Measurements from ENCODE around the gene AGPS. TPM values are rescaled to one million over a fixed set of nuclear protein-coding genes. Genes with fewer than 3 reads are reported as not detected.
A peak's percentile ranks its signal among the peaks of the same experiment; 100 is the strongest.

Gene AGPS
- polyA plus RNA-seq, 3 donors, result 7.1 to 26.9 (median 16.7) TPM

- H3K9ac ChIP-seq (ENCODE audit: insufficient read depth, low read length, poor library complexity, severe bottlenecking), result peak overlapping the region; percentile 88
- Mint-ChIP-seq H3K4me3 (peak overlapping the region; percentile 92 to 97), H3K36me3 (no peaks in the 10 kb centered on the region), H3K27me3 (ENCODE audit: low read depth in 3 of 3) (peaks cover 0 to 2% (median 0%) of the 10 kb centered on the region in 3 donors), H3K9me3 (peaks cover 0 to 3% (median 0%) of the 10 kb centered on the region in 7 donors), H3K27ac (peak overlapping the region; percentile 99 to 100 (median 100)), H3K4me1 (peaks cover 12% of the 10 kb centered on the region)
- peaks cover 10 to 12% of the 10 kb centered on the region in 2 donors for H3K4me1 ChIP-seq (ENCODE audit: control insufficient read depth in 1 of 2, insufficient read depth in 2 of 2, low read length in 2 of 2)
- no peaks in the 10 kb centered on the region for H3K36me3 ChIP-seq (replicated peaks in 1 of 2; ENCODE audit: control insufficient read depth in 1 of 2, insufficient read depth in 2 of 2, low read length in 2 of 2)
- TF ChIP-seq CTCF (IDR thresholded peaks at IDR 0.05), result no peak
- peak in 1 of 3 donors; percentile 9 for DNase-seq
- peak overlapping the region; percentile 87 to 99 (median 98) for H3K4me3 ChIP-seq (replicated peaks in 1 of 3; ENCODE audit: low read depth in 2 of 3, low read length in 3 of 3)
- no peaks in the 10 kb centered on the region for H4K20me1 ChIP-seq (ENCODE audit: insufficient read depth, low read length)
- peak overlapping the region; percentile 75 for H3K4me2 ChIP-seq (replicated peaks; ENCODE audit: extremely low read depth, low read length, poor library complexity, severe bottlenecking)
- no peaks in the 10 kb centered on the region for H3K79me2 ChIP-seq (ENCODE audit: insufficient read depth, low read length)
- peak overlapping the region; percentile 94 for H2AFZ ChIP-seq (ENCODE audit: insufficient read depth, low read depth, low read length, poor library complexity, severe bottlenecking)
- H3K27me3 ChIP-seq (ENCODE audit: control insufficient read depth in 2 of 2, insufficient read depth in 2 of 2, low read length in 2 of 2), result no peaks in the 10 kb centered on the region
- H3K9me3 ChIP-seq (replicated peaks in 1 of 2; ENCODE audit: control insufficient read depth in 1 of 2, insufficient read depth in 1 of 2, low read length in 2 of 2), result no peaks in the 10 kb centered on the region
- H3K27ac ChIP-seq (ENCODE audit: low read depth in 1 of 2, low read length in 2 of 2), result peak overlapping the region; percentile 93 to 97
- intact Hi-C loops (cut with micrococcal nuclease), result loop anchor here (2.0 to 5.0 kb wide), 2 partner anchors 64 to 65 kb away; a partner anchor contains a TSS
- WGBS (ENCODE audit: insufficient coverage), result 1% methylated on average over 9 of the region's 17 CpGs
These were observed 160.8 kb downstream of the AGPS start for GRCh38 chr2:177553176-177553884.

DNA sequence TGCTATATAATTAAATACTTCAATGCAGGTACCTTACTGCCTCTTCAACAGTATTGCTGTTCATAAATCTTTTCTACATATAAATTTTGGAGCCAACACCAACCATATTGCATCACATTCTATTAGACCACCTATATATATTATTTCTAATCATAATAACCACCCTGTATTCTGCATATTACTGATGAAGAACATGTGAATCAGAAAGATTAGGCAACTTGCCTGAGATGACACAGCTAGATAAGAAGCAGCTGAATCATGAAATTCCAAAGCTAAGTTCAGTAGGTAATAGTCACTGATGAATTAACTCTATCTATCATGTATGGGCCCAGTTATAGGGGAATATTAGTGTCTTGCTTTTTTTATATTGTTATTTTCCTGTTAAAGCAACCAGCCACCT lies 161.8 kb downstream of the AGPS start:
- H3K4me3 Mint-ChIP-seq, result no peak overlapping the region
- H3K9me3 Mint-ChIP-seq, result peaks cover 0 to 3% (median 0%) of the 10 kb centered on the region in 7 donors
- Histone ChIP-seq H3K36me3 (replicated peaks in 1 of 2; ENCODE audit: control insufficient read depth in 1 of 2, insufficient read depth in 2 of 2, low read length in 2 of 2) (no peaks in the 10 kb centered on the region), H2AFZ (ENCODE audit: insufficient read depth, low read depth, low read length, poor library complexity, severe bottlenecking) (peak overlapping the region; percentile 3), H3K27me3 (ENCODE audit: control insufficient read depth in 2 of 2, insufficient read depth in 2 of 2, low read length in 2 of 2) (no peaks in the 10 kb centered on the region), H3K4me2 (replicated peaks; ENCODE audit: extremely low read depth, low read length, poor library complexity, severe bottlenecking) (no peak overlapping the region), H3K4me3 (replicated peaks in 1 of 3; ENCODE audit: low read depth in 2 of 3, low read length in 3 of 3) (no peak overlapping the region), H3K79me2 (ENCODE audit: insufficient read depth, low read length) (no peaks in the 10 kb centered on the region), H3K4me1 (ENCODE audit: control insufficient read depth in 1 of 2, insufficient read depth in 2 of 2, low read length in 2 of 2) (peaks cover 10 to 12% of the 10 kb centered on the region in 2 donors), H3K27ac (ENCODE audit: low read depth in 1 of 2, low read length in 2 of 2) (no peak overlapping the region), H4K20me1 (ENCODE audit: insufficient read depth, low read length) (no peaks in the 10 kb centered on the region), H3K9me3 (replicated peaks in 1 of 2; ENCODE audit: control insufficient read depth in 1 of 2, insufficient read depth in 1 of 2, low read length in 2 of 2) (no peaks in the 10 kb centered on the region), H3K9ac (ENCODE audit: insufficient read depth, low read length, poor library complexity, severe bottlenecking) (no peak overlapping the region)
- no peak for TF ChIP-seq CTCF (IDR thresholded peaks at IDR 0.05)
- H3K27ac Mint-ChIP-seq, result no peak overlapping the region
- DNase-seq, result no peak
- H3K36me3 Mint-ChIP-seq, result no peaks in the 10 kb centered on the region
- intact Hi-C loops (cut with micrococcal nuclease), result loop anchor here in 1 of 2 donors (5.0 kb wide), 1 partner anchor 63 kb away; a partner anchor contains a TSS
- H3K27me3 Mint-ChIP-seq (ENCODE audit: low read depth in 3 of 3), result peaks cover 0 to 2% (median 2%) of the 10 kb centered on the region in 3 donors
- peaks cover 12% of the 10 kb centered on the region for H3K4me1 Mint-ChIP-seq

Measured in CD14-positive monocyte (primary cell).